Kasumi-1 (cell line): ENCODE measurements around the gene PANK3.
A peak's percentile ranks its signal among the peaks of the same experiment; 100 is the strongest.
"Not testable (repeated sequence)": the region's sequence is repeated elsewhere in the genome, so short reads cannot be mapped to it uniquely, and the experiment has no call there.

Experiments used
- DNase-seq, 2 experiments: peaks; one replicate each; lab custom pipeline; 2025; lab: John Stamatoyannopoulos, UW

Gene PANK3

DNA sequence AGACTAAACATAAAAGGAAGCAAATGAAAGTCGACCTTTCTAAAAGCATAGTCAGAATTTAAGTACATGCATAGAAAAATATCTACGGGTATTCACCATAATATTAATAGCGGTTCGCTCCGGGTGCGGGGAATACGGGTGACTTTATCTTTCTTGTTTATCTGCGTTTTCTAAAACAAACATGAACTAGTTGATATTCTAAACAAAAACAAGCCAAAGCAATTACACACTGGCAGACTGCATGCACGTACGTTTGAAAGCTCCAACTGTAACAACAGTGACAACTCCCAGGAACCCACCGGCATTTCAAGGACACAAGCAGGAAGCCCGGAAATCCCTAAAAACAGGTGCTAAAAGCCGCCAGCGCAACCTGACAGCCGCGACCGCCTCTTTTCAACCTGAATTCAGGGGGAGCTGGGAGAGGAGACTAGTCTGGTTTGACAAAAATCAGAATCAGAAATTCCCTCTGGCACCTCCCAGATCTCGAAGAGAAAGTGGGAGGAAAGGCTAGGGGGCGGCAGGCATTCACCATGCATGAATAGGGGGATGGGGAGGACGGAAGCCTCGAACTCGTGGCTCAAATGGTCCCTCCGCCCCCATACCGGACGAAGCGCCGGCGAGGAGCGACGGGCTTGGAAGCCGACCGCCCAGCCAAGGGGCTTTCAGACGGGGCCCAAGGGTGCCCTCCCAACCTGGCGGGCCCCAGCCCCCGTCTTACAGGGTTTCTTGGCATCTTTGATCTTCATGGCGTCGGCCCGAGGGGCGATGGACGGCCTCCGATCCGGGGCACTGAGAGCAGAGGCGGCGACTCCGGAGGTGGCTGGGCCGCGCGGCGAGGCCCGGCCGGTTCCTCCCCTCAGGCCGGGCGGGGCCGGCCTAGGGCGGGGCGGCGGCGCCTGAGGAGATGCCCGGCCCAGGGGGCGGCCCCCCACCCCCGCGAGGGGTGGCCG lies at the start of gene PANK3:
Gene PANK3, minus strand, starts transcription at position 831 of the 950 bp plus-strand sequence. Its CDS starts 85 bp downstream, at position 746.
- peak; percentile 55 to 66 for DNase-seq

- no peak for DNase-seq
Measured at GRCh38 chr5:168624850-168625364, 45.7 kb upstream of the PANK3 start.

DNA sequence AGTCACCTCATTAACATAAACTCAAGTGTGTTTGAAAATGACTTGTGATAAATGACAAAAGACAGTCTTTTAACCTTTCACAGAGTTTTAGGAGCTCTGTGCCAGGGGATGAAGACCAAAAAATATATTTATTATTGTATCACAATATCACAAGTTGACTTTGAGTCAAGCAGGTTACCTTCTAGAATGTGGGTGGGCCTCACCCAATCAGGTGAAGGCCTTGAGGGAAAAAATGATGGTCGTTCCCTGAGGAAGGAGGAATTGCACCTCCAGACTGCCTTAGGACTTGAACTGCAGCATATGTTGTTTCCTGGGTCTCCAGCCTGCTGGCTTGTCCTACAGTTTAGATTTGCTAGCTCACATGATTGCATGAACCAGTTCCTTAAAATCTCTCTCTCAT lies 41.6 kb upstream of the PANK3 start:
- no peak for DNase-seq

DNA sequence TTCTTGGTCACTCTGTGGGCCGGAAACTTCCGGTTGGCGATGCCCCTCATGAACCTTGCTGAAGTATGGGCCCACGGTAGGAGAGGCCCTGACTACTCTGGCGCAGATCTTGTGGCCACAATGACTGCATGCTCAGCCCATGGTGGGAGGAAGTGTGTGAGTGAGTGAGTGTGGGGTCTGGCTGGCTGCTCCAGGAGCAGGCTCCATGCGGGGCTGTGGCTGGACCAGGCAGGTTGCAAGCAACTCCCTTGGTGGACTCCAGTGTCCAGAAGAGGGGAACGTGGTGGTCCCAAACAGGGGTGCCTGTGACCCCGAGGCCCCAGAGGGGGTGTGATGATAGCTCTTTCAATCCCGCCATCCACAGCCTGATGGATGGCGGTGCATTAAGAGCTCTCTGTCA lies 35.5 kb upstream of the PANK3 start:
- no peak for DNase-seq

DNA sequence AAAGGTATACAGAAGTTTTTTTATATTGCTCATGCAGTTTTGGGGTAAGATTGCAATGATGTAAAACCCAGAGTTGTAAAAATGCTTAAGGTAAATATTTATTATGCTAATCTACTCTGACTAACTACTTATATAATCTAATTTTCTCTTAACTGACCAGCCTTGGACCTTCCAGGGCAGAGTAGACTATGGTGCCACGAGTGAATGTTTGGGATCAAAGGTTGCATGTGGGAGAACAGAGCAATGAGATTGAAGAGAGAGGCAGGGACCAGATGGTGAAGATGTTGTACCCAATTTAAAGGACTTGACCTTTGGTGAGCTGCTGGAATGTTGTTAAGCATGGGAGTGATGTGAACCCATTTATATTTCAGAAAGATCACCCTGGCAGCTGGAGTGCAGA lies 34.8 kb upstream of the PANK3 start:
- DNase-seq, result no peak

DNA sequence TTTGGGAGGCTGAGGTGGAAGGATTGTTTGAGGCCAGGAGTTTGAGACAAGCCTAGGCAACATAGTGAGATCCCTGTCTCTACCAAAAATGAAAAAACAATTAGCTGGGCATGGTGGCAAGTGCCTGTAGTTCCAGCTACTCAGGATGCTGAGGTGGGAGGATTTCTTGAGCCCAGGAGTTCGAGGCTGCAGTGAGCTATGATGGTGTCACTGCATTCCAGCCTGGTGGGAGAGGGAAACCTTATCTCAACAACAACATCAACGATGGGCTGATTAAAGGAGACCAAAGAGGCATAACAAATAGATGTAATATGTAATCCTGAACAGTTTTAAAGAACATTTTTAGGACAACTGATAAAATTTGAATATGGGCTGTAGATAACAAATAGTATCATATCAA lies 34.2 kb upstream of the PANK3 start:
- no peak for DNase-seq

DNA sequence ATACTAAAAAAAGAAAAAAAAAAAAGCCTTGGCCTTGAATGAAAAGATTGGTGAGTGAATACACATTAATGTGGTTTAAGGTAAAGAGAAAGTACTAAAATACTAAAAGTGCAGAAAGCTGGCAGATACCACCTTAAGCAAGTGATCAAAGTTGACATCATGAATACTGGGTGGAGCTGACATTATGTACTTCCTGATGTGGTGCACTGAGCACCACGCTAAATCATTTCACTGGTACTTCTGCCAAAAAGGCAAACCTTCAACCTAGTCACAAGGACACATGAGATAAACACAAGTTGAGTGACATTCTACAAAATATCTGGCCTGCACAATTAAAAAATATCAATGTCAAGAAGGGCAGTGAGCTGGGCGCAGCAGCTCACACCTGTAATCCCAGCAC lies 33.8 kb upstream of the PANK3 start:
- no peak for DNase-seq

DNA sequence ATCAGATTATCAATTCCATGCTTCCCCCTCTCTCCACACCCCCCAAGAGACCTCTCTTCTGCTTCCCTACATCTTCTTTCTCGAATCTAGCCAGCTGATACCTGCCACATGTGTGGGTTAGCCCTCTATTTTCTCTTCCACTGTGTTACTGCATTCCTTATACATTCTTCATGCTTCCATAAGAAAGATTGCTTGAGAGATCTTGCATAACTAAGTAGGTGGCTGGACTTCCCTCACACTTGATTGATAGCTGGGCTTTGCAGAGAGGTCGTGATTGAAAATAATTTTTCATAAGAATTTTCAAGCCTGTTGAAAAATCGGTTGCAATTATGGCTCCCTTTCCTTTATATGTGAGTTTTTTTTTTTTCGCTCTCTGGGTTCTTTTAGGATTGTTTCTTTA lies 33.0 kb upstream of the PANK3 start:
- DNase-seq, result no peak

- DNase-seq, result no peak
Measured at GRCh38 chr5:168611165-168611564, 32.0 kb upstream of the PANK3 start.

DNA sequence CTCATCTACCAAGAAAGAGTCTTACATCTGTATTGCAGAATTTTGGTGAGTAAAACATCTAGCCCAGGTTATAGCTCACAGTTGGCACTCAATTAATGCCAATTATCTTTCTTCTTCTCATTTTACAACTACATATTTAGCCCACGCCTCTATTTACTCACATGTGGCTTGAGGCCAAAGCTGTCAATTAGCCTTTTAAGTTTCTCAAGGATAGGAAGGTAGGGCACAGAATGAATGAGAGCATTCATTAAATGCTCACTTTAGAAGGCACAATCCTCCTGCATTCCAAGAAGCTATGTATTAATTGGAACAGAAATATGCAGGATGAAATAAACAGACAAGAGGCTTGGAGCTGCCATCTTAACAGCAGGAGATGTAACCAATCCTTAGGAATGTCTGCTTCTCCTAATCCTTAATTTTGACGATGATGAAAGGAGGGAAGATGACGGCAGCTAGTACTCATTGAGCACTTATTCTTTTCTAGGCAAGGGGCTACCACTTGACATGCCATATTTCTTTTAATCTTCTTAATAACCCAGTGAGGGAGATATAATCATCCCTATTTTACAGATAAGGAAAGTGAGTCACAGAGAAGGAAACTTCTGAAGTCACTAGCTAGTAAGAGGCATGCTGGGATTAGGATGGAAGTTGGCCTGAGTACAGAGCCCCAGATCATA lies 30.8 kb upstream of the PANK3 start:
- DNase-seq, result no peak

DNA sequence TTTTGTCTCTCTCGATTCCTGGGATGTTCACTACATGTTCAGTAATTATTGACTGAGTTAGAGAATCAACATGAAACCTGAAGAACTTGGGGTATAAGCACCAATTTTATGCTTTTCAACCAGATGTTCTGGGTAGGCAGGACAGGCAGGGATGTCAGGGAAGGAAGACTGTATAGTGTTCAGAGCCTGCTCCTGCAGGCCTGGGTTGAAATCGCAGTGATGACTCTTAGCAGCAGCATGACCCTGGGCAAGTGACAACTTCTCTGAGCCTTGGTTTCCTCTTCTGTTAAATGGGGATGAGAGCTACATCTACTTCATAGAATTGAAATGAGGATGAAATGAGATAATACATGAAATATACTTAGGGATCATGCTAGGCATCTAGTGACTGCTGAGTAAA lies 29.7 kb upstream of the PANK3 start:
- no peak for DNase-seq

- DNase-seq, result no peak
Measured at GRCh38 chr5:168608386-168608785, 29.2 kb upstream of the PANK3 start.

DNA sequence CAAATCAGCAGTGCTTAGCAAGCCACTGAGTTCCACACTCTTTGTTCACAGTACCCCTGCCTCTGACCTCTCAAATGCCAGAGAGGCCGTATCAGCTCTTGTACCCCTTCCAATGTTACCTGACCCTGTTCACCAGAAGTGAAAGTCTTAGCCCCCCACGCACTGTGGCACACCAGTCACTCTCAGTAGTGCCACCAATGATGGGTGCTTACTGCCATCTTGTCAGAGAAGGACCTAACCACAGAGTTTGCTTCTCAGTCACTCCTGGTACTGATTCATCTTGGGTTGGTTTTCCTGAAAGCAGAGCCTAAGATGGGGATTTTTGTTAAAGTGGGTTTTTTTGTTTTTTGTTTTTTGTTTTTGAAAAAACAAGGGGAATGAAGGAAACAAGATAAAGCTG lies 28.8 kb upstream of the PANK3 start:
- no peak for DNase-seq

DNA sequence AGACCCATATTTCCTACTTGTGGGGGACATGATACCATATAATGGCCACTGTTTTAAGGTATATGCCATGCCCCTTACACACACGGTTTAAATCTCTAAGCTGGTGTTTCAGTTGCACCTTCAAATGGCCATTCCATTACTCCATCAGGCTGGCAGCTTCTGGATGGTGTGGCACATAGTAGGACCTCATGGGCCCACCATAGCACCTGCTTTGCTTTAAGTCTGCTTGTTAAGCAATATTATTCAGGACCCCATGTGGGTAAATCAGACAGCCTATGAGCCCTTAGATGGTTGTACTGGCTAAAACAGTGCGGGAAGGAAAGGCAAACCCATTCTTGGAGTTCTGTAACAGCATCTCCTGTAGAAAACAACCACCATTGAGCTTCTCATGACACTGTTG lies 27.4 kb upstream of the PANK3 start:
- DNase-seq, result no peak

- DNase-seq, result no peak
Measured at GRCh38 chr5:168604436-168604835, 25.3 kb upstream of the PANK3 start.

- DNase-seq, result no peak
Measured at GRCh38 chr5:168603746-168604145, 24.6 kb upstream of the PANK3 start.

DNA sequence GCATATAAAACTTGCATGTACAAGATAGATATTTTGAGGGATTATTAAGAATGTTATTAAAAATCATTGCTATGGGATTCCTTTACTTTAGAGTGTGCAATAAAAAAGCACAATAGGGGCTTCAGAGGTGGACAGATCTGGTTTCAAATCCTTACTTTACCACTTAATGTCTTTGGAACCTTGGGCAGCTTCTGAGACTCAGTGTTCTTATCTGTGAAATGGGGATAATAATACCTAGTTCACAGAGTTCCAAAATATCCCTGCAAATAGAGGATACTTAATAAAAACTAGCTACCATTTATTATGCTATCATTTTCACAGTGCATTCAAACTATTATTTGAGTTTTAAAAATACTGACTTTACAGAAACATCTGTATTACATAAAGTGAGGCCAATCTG lies 23.3 kb upstream of the PANK3 start:
- no peak for DNase-seq

GRCh38 chr5:168601972-168602371 lies 22.8 kb upstream of the PANK3 start:
- no peak for DNase-seq

DNA sequence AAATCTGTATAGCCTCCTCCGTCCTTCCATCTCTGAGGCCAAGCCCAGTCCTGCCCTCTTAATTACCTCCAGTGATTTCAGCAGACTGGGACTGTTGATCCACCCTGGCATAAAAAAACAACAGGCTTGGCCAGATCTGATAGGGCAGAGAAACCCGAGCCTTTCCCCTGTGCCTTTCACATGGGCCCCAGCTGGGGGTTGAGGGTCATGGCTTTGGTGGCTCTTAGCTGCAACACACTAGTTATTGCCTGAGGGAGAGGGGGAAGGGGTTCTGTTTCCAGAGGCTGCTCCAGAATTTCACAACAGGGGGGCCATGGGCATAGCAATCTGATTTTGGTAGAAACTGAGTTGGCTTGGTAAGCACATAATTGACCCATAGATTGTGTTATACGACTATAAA lies 21.2 kb upstream of the PANK3 start:
- DNase-seq, result no peak

DNA sequence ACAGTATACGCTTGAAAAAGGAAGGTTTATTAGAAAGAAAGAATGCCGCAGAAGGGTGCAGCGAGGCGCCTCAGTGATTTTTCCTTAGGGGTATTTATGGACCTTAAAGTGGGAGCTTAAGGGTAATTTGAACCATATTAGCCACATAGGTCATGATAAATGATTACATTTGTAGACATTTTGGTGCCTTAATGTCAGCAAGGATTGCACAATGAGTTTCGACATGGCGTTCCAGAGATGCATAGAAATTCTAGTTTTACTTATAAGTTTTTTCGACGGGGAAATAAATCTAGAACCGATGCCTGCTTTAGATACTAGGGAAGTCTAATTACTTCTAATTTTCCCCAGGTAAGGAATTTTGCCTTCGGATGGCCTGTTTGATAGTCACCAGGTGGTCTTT lies 20.7 kb upstream of the PANK3 start:
- DNase-seq, result no peak

GRCh38 chr5:168598639-168599038 lies 19.5 kb upstream of the PANK3 start:
- DNase-seq, result no peak

DNA sequence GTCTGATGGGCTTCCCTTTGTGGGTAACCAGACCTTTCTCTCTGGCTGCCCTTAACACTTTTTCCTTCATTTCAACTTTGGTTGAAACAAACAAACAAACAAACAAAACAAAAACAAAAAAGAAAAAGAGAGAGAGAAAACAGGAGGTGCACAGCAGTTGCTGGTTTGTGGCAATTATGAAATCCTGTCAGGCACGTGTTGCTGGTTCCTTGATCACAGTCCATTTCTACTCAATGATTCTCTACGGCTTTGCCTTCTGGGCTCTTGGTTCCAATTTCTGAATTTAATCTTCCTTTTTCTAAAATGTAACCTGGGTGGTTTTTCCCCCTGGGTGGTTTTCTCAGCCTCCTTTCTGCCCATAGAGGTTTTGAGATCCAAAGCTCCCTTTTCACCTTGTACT lies 17.8 kb upstream of the PANK3 start:
- no peak for DNase-seq

DNA sequence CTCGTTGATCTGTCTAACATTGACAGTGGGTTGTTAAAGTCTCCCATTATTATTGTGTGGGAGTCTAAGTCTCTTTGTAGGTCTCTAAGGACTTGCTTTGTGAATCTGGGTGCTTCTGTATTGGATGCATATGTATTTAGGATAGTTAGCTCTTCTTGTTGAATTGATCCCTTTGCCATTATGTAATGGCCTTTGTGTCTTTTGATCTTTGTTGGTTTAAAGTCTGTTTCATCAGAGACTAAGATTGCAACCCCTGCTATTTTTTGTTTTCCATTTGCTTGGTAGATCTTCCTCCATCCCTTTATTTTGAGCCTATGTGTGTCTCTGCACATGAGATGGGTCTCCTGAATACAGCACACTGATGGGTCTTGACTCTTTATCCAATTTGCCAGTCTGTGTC lies 17.0 kb upstream of the PANK3 start:
- DNase-seq, result not testable (repeated sequence)
